Measurements from ENCODE around the gene PRUNE2.
"Not testable (repeated sequence)": the region's sequence is repeated elsewhere in the genome, so short reads cannot be mapped to it uniquely, and the experiment has no call there.

PRUNE2 gene

GRCh38 chr9:76905791-76906646 lies at the start of gene PRUNE2:
Gene PRUNE2, minus strand, starts transcription at chr9:76906114. Its CDS starts 151 bp downstream, at chr9:76905963.
- no peak for DNase-seq

GRCh38 chr9:76955406-76955805 lies 49.5 kb upstream of the PRUNE2 start:
- not testable (repeated sequence) for DNase-seq

GRCh38 chr9:76949865-76950264 lies 44.0 kb upstream of the PRUNE2 start:
- no peak for DNase-seq

GRCh38 chr9:76944011-76944410 lies 38.1 kb upstream of the PRUNE2 start:
- DNase-seq = no peak

GRCh38 chr9:76943054-76943453 lies 37.1 kb upstream of the PRUNE2 start:
- DNase-seq = no peak

GRCh38 chr9:76932757-76933156 lies 26.8 kb upstream of the PRUNE2 start:
- DNase-seq = no peak

- no peak for DNase-seq
These were observed 26.4 kb upstream of the PRUNE2 start for GRCh38 chr9:76932265-76932664.

- no peak for DNase-seq
These were observed 21.8 kb upstream of the PRUNE2 start for GRCh38 chr9:76927540-76928240.

- DNase-seq = no peak
These were observed 20.9 kb upstream of the PRUNE2 start for GRCh38 chr9:76926846-76927245.

GRCh38 chr9:76926324-76926741 lies 20.4 kb upstream of the PRUNE2 start:
- DNase-seq = no peak

GRCh38 chr9:76921165-76921564 lies 15.3 kb upstream of the PRUNE2 start:
- no peak for DNase-seq

- no peak for DNase-seq
These were observed 11.4 kb upstream of the PRUNE2 start for GRCh38 chr9:76917299-76917698.

- no peak for DNase-seq
These were observed 10.3 kb upstream of the PRUNE2 start for GRCh38 chr9:76916231-76916630.

- no peak for DNase-seq
These were observed 7.6 kb upstream of the PRUNE2 start for GRCh38 chr9:76913467-76913866.

GRCh38 chr9:76912636-76913275 lies 6.8 kb upstream of the PRUNE2 start:
- no peak for DNase-seq

GRCh38 chr9:76911971-76912370 lies 6.1 kb upstream of the PRUNE2 start:
- no peak for DNase-seq

- no peak for DNase-seq
These were observed 4.9 kb upstream of the PRUNE2 start for GRCh38 chr9:76910861-76911260.

- DNase-seq = no peak
These were observed 697 bp upstream of the PRUNE2 start for GRCh38 chr9:76906647-76906975.

GRCh38 chr9:76904661-76905457 lies 1.1 kb downstream of the PRUNE2 start:
- no peak for DNase-seq

- DNase-seq = no peak
These were observed 3.5 kb downstream of the PRUNE2 start for GRCh38 chr9:76902395-76902794.

GRCh38 chr9:76901801-76902200 lies 4.1 kb downstream of the PRUNE2 start:
- DNase-seq = no peak

- no peak for DNase-seq
These were observed 5.0 kb downstream of the PRUNE2 start for GRCh38 chr9:76900884-76901440.

GRCh38 chr9:76898786-76899185 lies 7.1 kb downstream of the PRUNE2 start:
- no peak for DNase-seq

Measured in NCI-H1694 (cell line).